SK-N-SH (cell line): ENCODE measurements around the gene ACOT7.

ENCODE experiments used
- CTCF ChIP-seq: fragments of 200-600 bp; sonication (generic); IDR thresholded peaks from 2 replicates; pipeline ENCODE4 v1.6.1; 2017; ENCODE audit warnings: antibody characterized with exemption, mild to moderate bottlenecking, moderate library complexity
- POLR2AphosphoS5 ChIP-seq: IDR thresholded peaks from 2 replicates; pipeline ENCODE4 v1.6.1; 2012; ENCODE audit warnings: low read depth, low read length
- RFX5 ChIP-seq: IDR thresholded peaks from 2 replicates; pipeline ENCODE4 v1.6.1; 2012; ENCODE audit warnings: mild to moderate bottlenecking, improper control_type of control experiment, low read length
- SIN3A ChIP-seq: IDR thresholded peaks from 2 replicates; pipeline ENCODE4 v1.6.1; 2012; ENCODE audit warnings: low read depth, mild to moderate bottlenecking, low read length, moderate library complexity, borderline replicate concordance
- TAF1 ChIP-seq: IDR thresholded peaks from 2 replicates; pipeline ENCODE4 v1.6.1; 2012; ENCODE audit warnings: low read depth, mild to moderate bottlenecking, low read length, moderate library complexity, borderline replicate concordance
- TCF12 ChIP-seq: IDR thresholded peaks from 2 replicates; pipeline ENCODE4 v1.4.0; 2012
- USF1 ChIP-seq: IDR thresholded peaks from 2 replicates; pipeline ENCODE4 v1.4.0; 2012; ENCODE audit warnings: low read depth, borderline replicate concordance
- TF ChIP-seq, protein P1 (sequence below): fragments of 150-350 bp; IDR thresholded peaks from 2 replicates; pipeline ENCODE4 v1.6.1; 2016; ENCODE audit warnings: mild to moderate bottlenecking, low read depth, low read length
- TF ChIP-seq, protein P2 (sequence below): IDR thresholded peaks from 2 replicates; pipeline ENCODE4 v1.6.1; 2012; ENCODE audit warnings: mild to moderate bottlenecking, low read depth, low read length, moderate library complexity

DNA sequence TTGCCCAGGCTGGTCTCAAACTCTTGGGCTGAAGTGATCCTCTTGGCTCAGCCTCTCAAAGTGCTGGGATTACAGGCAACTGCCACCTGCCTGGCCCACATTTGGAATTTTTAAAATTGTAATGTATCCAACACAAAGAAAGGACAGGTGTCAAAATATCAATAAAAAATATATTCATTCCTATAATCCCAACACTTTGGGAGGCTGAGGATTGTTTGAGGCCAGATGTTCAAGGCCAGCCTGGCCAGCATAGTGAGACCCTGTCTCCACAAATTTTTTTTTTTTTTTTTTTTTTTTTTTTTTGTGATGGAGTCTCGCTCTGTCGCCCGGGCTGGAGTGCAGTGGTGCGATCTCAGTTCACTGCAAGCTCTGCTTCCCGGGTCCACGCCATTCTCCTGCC is 16.2 kb upstream of the ACOT7 start:
- TF ChIP-seq TAF1 (no peak), CTCF (no peak), USF1 (no peak), RFX5 (no peak), SIN3A (no peak), TCF12 (no peak), POLR2AphosphoS5 (no peak)
- TF ChIP-seq, protein P1, sequence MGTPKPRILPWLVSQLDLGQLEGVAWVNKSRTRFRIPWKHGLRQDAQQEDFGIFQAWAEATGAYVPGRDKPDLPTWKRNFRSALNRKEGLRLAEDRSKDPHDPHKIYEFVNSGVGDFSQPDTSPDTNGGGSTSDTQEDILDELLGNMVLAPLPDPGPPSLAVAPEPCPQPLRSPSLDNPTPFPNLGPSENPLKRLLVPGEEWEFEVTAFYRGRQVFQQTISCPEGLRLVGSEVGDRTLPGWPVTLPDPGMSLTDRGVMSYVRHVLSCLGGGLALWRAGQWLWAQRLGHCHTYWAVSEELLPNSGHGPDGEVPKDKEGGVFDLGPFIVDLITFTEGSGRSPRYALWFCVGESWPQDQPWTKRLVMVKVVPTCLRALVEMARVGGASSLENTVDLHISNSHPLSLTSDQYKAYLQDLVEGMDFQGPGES = no peak
- TF ChIP-seq, protein P2, sequence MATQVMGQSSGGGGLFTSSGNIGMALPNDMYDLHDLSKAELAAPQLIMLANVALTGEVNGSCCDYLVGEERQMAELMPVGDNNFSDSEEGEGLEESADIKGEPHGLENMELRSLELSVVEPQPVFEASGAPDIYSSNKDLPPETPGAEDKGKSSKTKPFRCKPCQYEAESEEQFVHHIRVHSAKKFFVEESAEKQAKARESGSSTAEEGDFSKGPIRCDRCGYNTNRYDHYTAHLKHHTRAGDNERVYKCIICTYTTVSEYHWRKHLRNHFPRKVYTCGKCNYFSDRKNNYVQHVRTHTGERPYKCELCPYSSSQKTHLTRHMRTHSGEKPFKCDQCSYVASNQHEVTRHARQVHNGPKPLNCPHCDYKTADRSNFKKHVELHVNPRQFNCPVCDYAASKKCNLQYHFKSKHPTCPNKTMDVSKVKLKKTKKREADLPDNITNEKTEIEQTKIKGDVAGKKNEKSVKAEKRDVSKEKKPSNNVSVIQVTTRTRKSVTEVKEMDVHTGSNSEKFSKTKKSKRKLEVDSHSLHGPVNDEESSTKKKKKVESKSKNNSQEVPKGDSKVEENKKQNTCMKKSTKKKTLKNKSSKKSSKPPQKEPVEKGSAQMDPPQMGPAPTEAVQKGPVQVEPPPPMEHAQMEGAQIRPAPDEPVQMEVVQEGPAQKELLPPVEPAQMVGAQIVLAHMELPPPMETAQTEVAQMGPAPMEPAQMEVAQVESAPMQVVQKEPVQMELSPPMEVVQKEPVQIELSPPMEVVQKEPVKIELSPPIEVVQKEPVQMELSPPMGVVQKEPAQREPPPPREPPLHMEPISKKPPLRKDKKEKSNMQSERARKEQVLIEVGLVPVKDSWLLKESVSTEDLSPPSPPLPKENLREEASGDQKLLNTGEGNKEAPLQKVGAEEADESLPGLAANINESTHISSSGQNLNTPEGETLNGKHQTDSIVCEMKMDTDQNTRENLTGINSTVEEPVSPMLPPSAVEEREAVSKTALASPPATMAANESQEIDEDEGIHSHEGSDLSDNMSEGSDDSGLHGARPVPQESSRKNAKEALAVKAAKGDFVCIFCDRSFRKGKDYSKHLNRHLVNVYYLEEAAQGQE = no peak
